GM10847 (cell line): ENCODE data around the gene CDCA4.
A peak's percentile ranks its signal among the peaks of the same experiment; 100 is the strongest.

Source experiments
- POLR2A ChIP-seq: IDR thresholded peaks from 2 replicates; pipeline ENCODE4 v1.6.1; 2011; ENCODE audit not compliant: insufficient read length; ENCODE audit errors: extremely low read depth

CDCA4 gene

DNA sequence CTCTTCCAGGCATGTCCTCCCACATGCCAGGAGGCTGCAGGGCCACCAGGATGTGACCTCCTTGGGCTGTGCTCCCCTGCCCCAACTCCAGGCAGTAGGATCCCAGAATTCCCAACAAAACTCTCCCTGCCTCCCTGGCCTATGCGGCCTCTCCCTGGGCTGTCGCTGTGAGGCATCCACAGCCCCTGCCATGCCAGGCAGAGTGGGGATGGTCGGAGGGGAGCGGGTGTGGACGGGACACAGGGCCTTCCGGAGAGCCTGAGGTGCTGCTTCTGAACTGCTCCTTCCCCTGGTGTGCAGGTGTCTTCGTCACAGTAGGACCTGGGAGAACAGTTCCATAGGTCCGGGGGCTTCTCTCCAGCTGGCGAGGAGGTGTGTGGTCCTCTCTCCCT is 26.0 kb upstream of the CDCA4 start:
- no peak for TF ChIP-seq POLR2A

DNA sequence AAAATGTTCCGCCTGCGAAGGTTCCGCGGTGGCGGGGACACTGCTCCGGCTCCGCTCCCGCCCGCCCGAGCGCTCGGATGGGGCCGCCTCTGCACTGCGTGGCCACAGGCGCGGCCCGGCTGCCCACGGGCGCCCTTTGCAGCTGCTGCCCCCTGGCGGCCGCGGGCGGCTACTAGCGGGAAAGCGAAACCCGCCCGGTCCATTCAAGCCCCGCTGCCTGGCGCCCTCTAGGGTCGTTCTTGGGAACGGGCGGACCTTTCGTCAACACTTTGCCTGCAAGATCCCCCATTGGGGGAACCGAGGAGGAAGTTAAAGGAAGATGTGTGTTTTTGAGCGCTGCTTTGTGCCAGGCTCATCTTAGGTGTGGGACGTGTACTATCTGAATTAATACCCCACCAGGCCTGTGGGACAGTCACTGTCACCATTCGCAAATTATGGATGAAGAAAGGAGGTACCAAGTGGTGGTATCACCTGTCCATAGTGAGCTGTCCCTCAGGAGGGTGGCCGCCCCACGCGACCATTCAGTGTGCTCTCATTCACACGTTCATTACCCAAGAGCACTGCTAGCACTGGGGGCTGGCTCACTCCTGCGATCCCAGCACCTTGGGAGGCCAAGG is 24.9 kb upstream of the CDCA4 start:
- peak; percentile 27 for TF ChIP-seq POLR2A

- no peak for TF ChIP-seq POLR2A
Observed at GRCh38 chr14:105043641-105044040, 22.8 kb upstream of the CDCA4 start.

DNA sequence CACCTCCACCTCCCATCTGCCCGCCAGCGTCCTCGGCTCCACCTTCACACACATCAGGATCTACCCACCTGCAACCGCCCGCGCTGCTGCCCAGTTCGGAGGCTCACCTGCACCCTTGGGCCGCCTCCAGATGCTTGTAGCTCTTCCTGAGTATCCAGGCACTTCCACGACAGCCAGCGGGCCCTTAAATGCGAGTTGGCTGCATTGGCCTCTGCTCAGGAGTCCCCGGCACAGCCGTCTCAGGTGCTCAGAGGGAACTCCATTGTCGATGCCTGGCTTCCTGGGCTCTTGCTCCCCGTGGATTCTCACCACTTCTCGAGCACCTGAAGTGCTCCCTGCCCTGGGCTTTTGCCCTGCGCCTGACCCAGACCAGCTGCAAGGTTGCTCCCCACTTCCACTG is 21.9 kb upstream of the CDCA4 start:
- no peak for TF ChIP-seq POLR2A

DNA sequence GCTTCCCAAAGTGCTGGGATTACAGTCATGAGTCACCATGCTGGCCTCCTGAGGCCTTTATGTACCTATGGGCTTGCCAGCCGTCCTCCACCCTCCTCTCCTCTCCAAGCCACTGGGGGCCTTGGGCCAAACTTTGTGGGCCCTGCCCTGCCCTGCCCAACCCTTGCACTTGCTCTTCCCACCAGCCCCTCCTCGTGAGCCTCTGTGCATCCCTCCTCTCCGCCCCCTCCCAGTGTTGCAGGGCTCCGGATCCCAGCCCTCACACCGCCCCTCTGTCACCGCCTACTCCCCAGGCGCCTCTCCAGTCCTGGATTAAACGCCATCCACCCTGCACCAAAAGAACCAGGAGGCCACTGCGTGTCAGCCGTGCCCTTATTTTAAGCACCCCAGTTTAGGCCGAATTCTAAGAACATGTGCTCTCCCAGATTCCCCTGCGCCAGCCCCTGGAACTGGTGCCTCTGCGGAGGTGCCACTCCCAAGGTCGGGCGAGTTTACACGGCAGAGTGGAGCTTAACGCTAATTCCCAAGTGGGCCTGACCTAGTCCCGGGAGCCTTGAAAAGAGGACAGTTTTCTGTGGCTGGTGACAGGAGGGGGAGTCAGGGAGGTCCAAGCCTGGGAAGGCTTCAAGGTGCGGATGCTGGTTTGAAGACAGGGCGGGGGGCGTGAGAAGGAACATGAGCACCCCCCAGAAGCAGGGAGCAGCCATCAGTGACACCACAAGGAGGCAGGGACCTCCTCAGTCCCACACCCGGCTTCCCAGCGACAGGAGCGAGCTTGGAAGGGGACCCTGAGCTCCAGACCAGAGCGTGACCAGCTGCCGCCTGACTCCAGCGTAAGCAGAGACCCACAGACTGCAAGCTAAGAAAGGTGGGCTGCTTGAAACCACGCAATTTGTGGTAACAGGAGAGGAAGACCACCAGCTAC is 21.2 kb upstream of the CDCA4 start:
- no peak for TF ChIP-seq POLR2A

DNA sequence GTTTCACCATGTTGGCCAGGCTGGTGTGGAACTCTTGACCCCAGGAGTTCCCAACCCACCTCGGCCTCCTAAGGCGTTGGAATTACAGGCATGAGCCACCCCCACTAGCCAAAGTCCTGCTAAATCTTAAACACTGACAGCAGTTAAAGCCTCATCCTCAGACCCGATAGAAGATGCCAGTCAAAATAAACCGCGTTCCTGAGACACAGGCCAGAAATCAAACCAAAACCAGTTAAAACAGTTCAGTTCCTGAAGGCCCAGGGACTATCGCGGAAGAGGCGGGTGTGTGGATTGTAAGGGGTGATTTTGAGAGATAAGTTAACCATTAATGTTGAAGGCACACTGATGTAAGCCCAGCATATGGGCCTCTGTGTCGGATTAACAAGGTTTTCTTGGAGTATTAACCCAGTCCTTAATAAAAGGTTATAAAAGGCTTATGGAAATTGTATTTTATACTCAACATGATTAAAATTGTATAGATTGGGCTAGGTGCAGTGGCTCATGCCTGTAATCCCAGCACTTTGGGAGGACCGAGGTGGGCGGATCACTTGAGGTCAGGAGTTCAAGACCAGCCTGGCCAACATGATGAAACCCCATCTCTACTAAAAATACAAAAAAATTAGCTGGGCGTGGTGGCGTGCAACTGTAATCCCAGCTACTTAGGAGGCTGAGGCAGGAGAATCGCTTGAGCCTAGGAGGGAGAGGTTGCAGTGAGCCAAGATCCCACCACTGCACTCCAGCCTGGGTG is 18.7 kb upstream of the CDCA4 start:
- no peak for TF ChIP-seq POLR2A

DNA sequence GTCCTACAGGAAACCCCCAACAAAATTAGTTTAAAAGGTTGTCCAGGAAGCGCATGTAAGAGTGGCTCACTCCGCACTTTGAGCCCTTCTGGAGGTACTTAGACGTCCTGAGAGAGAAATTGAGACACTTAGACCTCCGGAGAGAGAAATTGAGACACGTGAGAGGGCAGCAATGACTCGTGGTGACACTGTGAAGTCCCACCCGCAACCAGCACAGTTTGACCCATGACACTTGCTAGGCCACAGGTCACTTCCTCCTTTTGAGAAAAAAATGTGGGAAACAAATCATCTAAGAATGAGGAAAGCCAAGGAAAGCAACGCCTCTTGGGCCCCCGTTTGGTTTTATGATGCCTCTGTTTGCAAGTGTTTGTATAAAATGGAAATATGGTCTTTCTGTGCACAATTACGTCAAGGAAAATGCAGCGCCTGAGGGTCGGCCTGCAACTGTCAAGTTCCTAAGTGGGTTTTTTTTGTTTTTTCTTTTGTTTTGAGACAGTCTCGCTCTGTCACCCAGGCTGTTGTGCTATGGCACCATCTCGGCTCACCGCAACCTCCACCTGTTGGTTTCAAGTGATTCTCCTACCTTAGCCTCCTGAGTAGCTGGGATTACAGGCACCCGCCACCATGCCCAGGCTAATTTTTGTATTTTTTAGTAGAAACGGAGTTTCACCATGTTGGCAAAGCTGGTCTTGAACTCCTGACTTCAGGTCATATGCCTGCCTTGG is 13.6 kb upstream of the CDCA4 start:
- no peak for TF ChIP-seq POLR2A

- no peak for TF ChIP-seq POLR2A
Observed at GRCh38 chr14:105030836-105031396, 10.0 kb upstream of the CDCA4 start.

DNA sequence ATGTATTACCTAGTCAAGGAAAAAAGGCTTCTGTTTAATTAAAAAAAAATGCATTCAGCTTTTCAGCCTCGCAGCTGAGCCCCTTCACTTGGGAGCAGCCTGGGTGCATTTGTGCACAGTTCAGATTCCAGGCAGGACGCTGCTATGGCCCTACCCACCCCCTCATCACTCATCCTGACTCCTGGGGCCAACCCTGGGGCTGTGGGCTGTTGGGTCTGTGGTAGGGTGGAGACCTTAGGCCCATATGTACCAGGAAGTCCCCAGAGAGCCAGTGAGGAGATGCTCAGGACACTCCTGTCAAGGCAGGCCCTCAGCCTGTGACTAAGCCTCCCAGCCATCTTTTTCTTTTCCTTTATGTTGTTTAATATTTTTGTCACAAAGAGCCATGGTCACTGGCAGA is 9.3 kb upstream of the CDCA4 start:
- no peak for TF ChIP-seq POLR2A

DNA sequence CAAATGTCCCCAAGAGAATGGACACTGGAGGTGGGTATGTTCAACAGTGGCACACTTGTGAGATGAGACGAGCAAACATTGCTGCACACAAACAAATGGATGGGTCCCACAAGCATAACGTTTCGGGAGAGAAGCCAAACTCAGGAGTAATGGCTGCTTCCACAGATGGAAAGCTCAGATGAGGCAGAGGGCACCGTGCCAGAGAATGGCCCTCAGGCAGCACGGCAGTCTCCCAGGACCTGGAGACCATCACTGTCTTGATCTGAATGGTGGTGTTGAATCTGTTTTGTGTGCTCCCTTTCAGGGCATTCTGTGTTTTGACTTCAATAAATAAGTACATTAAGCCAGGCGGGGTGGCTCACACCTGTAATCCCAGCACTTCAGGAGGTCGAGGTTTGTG is 8.5 kb upstream of the CDCA4 start:
- no peak for TF ChIP-seq POLR2A

DNA sequence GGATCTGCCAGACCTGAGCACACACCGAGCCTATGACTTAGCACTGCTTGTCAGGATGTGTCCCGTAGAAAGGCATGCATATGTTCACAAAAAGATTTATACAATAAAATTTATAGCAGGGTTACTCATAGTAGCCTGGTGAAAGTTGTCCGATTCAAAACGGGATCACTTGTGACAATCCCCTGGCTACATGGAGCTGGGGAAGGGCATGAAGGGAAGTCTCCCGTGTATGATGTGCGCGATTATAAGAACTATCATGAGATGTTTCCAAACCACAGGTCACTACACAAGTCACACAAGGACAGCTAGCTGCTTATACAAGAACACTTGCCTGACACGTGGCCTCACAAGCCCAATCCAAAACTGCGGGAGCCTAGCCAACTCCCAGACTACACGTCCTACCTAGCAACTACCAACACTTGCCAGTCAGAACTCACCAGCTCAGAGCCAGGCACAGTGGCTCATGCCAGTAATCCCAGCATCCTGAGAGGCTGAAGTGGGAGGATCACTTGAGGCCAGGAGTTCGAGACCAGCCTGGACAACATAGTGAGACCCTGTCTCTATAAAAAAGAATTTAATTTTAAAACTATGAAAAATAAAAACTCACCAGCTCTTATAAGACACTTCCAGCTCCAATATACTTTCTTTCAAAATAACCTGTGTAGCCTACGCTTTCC is 7.5 kb upstream of the CDCA4 start:
- no peak for TF ChIP-seq POLR2A

GRCh38 chr14:105026802-105027563 is 6.1 kb upstream of the CDCA4 start:
- no peak for TF ChIP-seq POLR2A

DNA sequence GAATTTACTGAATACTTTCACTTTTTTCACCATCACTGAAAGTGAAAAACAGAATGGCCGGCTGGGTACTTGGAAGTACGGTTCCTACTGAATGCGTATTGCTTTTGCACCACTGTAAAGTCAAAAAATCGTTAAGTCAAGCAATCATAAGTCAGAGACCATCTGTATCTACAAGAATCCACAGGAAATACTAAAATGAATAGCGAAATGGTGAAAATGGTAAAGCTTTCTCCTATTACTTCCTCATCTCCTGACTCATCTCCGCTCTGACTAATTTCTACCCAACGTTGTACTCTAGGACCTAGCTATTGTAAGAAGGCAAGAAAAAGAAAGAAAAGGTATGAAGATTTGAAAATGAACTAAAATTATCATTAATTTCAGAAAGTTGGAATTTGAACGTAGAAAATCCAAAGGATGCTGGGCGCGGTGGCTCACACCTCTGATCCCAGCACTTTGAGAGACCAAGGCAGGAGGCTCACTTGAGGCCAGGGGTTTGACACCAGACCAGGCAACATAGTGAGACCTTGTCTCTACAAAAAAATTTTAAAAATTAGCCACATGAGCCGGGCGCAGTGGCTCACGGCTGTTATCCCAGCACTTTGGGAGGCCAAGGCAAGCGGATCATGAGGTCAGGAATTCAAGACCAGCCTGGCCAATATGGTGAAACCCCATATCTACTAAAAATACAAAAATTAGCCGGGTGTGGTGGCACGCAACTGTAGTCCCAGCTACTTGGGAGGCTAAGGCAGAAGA is 5.3 kb upstream of the CDCA4 start:
- TF ChIP-seq POLR2A: no peak
